ENCODE results near the gene HAPLN1.

DNA sequence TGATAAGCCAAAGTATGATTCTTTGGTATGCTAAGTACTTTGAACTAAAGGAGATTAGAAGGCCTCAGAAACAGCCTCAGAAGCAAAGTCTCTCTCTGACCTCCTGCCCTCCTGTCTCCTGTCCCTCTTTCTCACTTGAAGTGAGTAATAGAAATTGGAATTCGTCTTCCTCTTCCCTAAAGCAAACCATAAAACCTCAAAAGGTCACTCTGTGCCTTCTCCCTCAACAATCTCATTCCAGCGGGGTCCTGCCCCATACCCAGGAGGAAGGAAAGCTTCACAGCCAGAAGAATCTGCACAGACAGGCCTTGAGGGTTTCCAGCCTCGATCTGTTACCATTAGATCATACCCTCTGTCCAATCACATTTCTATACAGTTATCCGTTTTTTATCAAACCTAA is 87.8 kb downstream of the HAPLN1 start:
- TF ChIP-seq, protein P1, sequence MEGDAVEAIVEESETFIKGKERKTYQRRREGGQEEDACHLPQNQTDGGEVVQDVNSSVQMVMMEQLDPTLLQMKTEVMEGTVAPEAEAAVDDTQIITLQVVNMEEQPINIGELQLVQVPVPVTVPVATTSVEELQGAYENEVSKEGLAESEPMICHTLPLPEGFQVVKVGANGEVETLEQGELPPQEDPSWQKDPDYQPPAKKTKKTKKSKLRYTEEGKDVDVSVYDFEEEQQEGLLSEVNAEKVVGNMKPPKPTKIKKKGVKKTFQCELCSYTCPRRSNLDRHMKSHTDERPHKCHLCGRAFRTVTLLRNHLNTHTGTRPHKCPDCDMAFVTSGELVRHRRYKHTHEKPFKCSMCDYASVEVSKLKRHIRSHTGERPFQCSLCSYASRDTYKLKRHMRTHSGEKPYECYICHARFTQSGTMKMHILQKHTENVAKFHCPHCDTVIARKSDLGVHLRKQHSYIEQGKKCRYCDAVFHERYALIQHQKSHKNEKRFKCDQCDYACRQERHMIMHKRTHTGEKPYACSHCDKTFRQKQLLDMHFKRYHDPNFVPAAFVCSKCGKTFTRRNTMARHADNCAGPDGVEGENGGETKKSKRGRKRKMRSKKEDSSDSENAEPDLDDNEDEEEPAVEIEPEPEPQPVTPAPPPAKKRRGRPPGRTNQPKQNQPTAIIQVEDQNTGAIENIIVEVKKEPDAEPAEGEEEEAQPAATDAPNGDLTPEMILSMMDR (IDR thresholded peaks at IDR 0.05 in 4 of 5, conservative IDR thresholded peaks at IDR 0.05 in 1 of 5) = no peak
- no peak for TF ChIP-seq POLR2A (IDR thresholded peaks at IDR 0.05)

Measured in gastrocnemius medialis (tissue), 4 donors.